WTC11 (cell line): Measurements from ENCODE around the gene AGAP3. TPM values are rescaled to one million over a fixed set of nuclear protein-coding genes. Genes with fewer than 3 reads are reported as not detected.

ENCODE experiments used
- ATAC-seq: fragments of 200-7000 bp; cut with Tn5 transposase; 2 replicates; pipeline ENCODE4 v1.10.0; 2021; ENCODE audit warnings: mild to moderate bottlenecking, moderate library complexity
- CTCF ChIA-PET: fragments of 300-600 bp; sonication (Branson Sonifier 250); formaldehyde crosslinking; loops from one replicate; lab custom pipeline; 2021; ENCODE audit warnings: antibody characterized with exemption; lab: Charles Lee
- POLR2A ChIA-PET: fragments of 350-600 bp; sonication (Branson Sonifier 250); formaldehyde crosslinking; loops from one replicate; lab custom pipeline; 2021; ENCODE audit warnings: antibody characterized with exemption; lab: Charles Lee
- DNase-seq: peaks from one replicate; pipeline ENCODE4 v3.0.0; 2021; ENCODE audit warnings: low spot score
- H3K27ac Mint-ChIP-seq: 2 replicates; pipeline ENCODE4 v1.8.0; 2021; ENCODE audit warnings: mixed read lengths
- H3K27me3 Mint-ChIP-seq: 2 replicates; pipeline ENCODE4 v1.8.0; 2021; ENCODE audit warnings: low read depth, mild to moderate bottlenecking, moderate library complexity, mixed read lengths
- H3K36me3 Mint-ChIP-seq: 2 replicates; pipeline ENCODE4 v1.8.0; 2021; ENCODE audit warnings: mixed read lengths
- H3K4me1 Mint-ChIP-seq: 2 replicates; pipeline ENCODE4 v1.8.0; 2022; ENCODE audit warnings: mixed read lengths
- H3K4me3 Mint-ChIP-seq: 2 replicates; pipeline ENCODE4 v1.8.0; 2021; ENCODE audit warnings: mild to moderate bottlenecking, moderate library complexity, mixed read lengths
- H3K9me3 Mint-ChIP-seq: 2 replicates; pipeline ENCODE4 v1.8.0; 2021; ENCODE audit warnings: mixed read lengths
- CTCF ChIP-seq: fragments of 200-600 bp; IDR thresholded peaks from 2 replicates; pipeline ENCODE4 v1.8.0; 2022; ENCODE audit warnings: antibody characterized with exemption
- E2F1 ChIP-seq: sonication (generic); formaldehyde crosslinking; IDR thresholded peaks from 2 replicates; pipeline ENCODE4 v1.8.0; 2022; ENCODE audit warnings: mild to moderate bottlenecking, missing genetic modification reagents
- E2F5 ChIP-seq: sonication (generic); formaldehyde crosslinking; IDR thresholded peaks from 2 replicates; pipeline ENCODE4 v1.8.1; 2022; ENCODE audit warnings: mild to moderate bottlenecking, moderate library complexity, missing genetic modification reagents
- EMX1 ChIP-seq: fragments of 250-450 bp; sonication (Bioruptor Pico); IDR thresholded peaks from 2 replicates; pipeline ENCODE4 v1.8.0; 2021; ENCODE audit warnings: mild to moderate bottlenecking
- IRF2 ChIP-seq: sonication (generic); formaldehyde crosslinking; IDR thresholded peaks from 2 replicates; pipeline ENCODE4 v1.8.0; 2022; ENCODE audit warnings: low read depth, missing genetic modification reagents, borderline replicate concordance
- PRDM15 ChIP-seq: sonication (generic); formaldehyde crosslinking; IDR thresholded peaks from 2 replicates; pipeline ENCODE4 v1.8.0; 2022; ENCODE audit warnings: missing genetic modification reagents
- PREB ChIP-seq: sonication (generic); formaldehyde crosslinking; IDR thresholded peaks from 2 replicates; pipeline ENCODE4 v1.8.1; 2022; ENCODE audit warnings: mild to moderate bottlenecking, missing genetic modification reagents, moderate library complexity, borderline replicate concordance
- total RNA-seq: library from RNA; stranded (reverse); gene quantifications from 3 replicates; pipeline ENCODE4 v1.2.3, GENCODE V29; 2021

AGAP3 gene
- total RNA-seq, 1 experiment from 2014 or later = 163 TPM

GRCh38 chr7:151110236-151110940 is 24.1 kb downstream of the AGAP3 start:
- CTCF ChIA-PET = interaction anchor here (0.6 to 9.9 kb wide), 33 partner anchors 8 to 796 kb away, joined by 3 to 118 read pairs (median 5); partner anchors contain the start of genes ABCB8, ABCF2, AGAP3 and CDK5
- Mint-ChIP-seq H3K27ac (peak overlapping the region; percentile 23; the same call in 1 of the 2 replicates), H3K9me3 (no peaks in the 10 kb centered on the region), H3K36me3 (no peaks in the 10 kb centered on the region), H3K27me3 (peaks cover 4% of the 10 kb centered on the region; the same call in 1 of the 2 replicates), H3K4me3 (no peak overlapping the region), H3K4me1 (peaks cover 32% of the 10 kb centered on the region)
- POLR2A ChIA-PET = interaction anchor here (1.6 kb wide), 2 partner anchors 25 kb away, joined by 4 to 5 read pairs; no protein-coding TSS in a partner anchor
- DNase-seq (no peak), ATAC-seq (no peak)
- TF ChIP-seq E2F1 (CRISPR knock-in tag) (no peak), PRDM15 (CRISPR knock-in tag) (peak; percentile 61), E2F5 (CRISPR knock-in tag) (no peak), EMX1 (CRISPR knock-in tag) (no peak)

GRCh38 chr7:151110941-151111645 is 24.8 kb downstream of the AGAP3 start:
- H3K9me3 Mint-ChIP-seq = no peaks in the 10 kb centered on the region
- H3K4me3 Mint-ChIP-seq = no peak overlapping the region
- ATAC-seq (peak; percentile 56), DNase-seq (peak; percentile 89)
- ChIA-PET CTCF (interaction anchor here (0.5 to 9.9 kb wide), 41 partner anchors 8 to 796 kb away, joined by 3 to 118 read pairs (median 4); partner anchors contain the start of genes ABCB8, ABCF2, AGAP3 and CDK5), POLR2A (interaction anchor here (1.6 kb wide), 2 partner anchors 26 to 35 kb away, joined by 4 to 5 read pairs; no protein-coding TSS in a partner anchor)
- peaks cover 34% of the 10 kb centered on the region for H3K4me1 Mint-ChIP-seq
- no peak overlapping the region for H3K27ac Mint-ChIP-seq
- peaks cover 9% of the 10 kb centered on the region for H3K27me3 Mint-ChIP-seq
- no peaks in the 10 kb centered on the region for H3K36me3 Mint-ChIP-seq
- TF ChIP-seq IRF2 (CRISPR knock-in tag) (no peak), PREB (CRISPR knock-in tag) (no peak), CTCF (peak; percentile 90)
- TF ChIP-seq, all 79 proteins: peak for 1
